GM12878 (cell line): ENCODE measurements around the gene EML1. TPM values are rescaled to one million over a fixed set of nuclear protein-coding genes. Genes with fewer than 3 reads are reported as not detected.

Experiments
- CUX1 ChIP-seq: IDR thresholded peaks from 2 replicates; pipeline ENCODE4 v1.6.1; 2012; ENCODE audit warnings: improper control_type of control experiment, low read depth, low read length; ENCODE audit not compliant: insufficient replicate concordance
- EED ChIP-seq: sonication (generic); IDR thresholded peaks from 2 replicates; pipeline ENCODE4 v1.6.1; 2016; ENCODE audit warnings: antibody characterized with exemption, low read depth
- EGR1 ChIP-seq, 2 experiments: IDR thresholded peaks; 1 replicate in 1 of 2; 2 replicates in 1 of 2; pipeline ENCODE4 v1.6.1; 2011 to 2012; ENCODE audit warnings: low read depth in 2 of 2, low read length in 2 of 2, borderline replicate concordance in 1 of 2, mild to moderate bottlenecking in 1 of 2, moderate library complexity in 1 of 2
- PML ChIP-seq: IDR thresholded peaks from 2 replicates; pipeline ENCODE4 v1.6.1; 2012; ENCODE audit warnings: low read length, inconsistent platforms
- SRF ChIP-seq, 2 experiments: IDR thresholded peaks; 2 replicates each; pipeline ENCODE4 v1.6.1; 2011; ENCODE audit warnings: low read depth in 2 of 2, low read length in 2 of 2, mild to moderate bottlenecking in 1 of 2, moderate library complexity in 1 of 2
- USF2 ChIP-seq: IDR thresholded peaks from 2 replicates; pipeline ENCODE4 v1.6.1; 2011; ENCODE audit warnings: low read depth, low read length, improper control_type of control experiment, borderline replicate concordance
- WRNIP1 ChIP-seq: IDR thresholded peaks from 2 replicates; pipeline ENCODE4 v1.6.1; 2011; ENCODE audit warnings: low read depth, low read length, improper control_type of control experiment, borderline replicate concordance
- polyA plus RNA-seq, 11 experiments: library from polyadenylated mRNA; depleted of rRNA in 4 of 11; unstranded in 6 of 11; stranded (reverse) in 5 of 11; fragments of >200 nt; fragmentation: Nextera tagmentation in 4 of 11; fragmentation: Illumina TruSeq in 1 of 11; extraction: Ambion mirVana in 4 of 11; extraction: Trizol in 1 of 11; gene quantifications; 1 replicate in 1 of 11; 2 replicates in 10 of 11; pipeline versions ENCODE4 v1.2.1 to v1.2.3, GENCODE V29; 2011 to 2016; ENCODE audit warnings: inconsistent platforms in 2 of 11, missing spikeins in 2 of 11, low read depth in 1 of 11
- total RNA-seq, 4 experiments: library from RNA; depleted of rRNA in 3 of 4; stranded (reverse); fragments of >200 nt in 3 of 4; fragmentation: Illumina TruSeq in 1 of 4; extraction: Trizol in 1 of 4; gene quantifications; 2 replicates each; pipeline versions ENCODE4 v1.2.1 to v1.2.3, GENCODE V29; 2013 to 2021

The EML1 gene
- total and polyA plus RNA-seq, 10 of the 15 experiments (the other 5 are each of a cell fraction or from before 2014, with no cell fraction given): 0.05 to 3.4 (median 0.11) TPM; not detected in 3

- no peak for TF ChIP-seq CUX1
- TF ChIP-seq EED: no peak
- TF ChIP-seq WRNIP1: no peak
- TF ChIP-seq SRF (IDR thresholded peaks at IDR 0.05; ENCODE audit: low read depth in 2 of 2, low read length in 2 of 2): no peak
- no peak for TF ChIP-seq USF2
- no peak for TF ChIP-seq PML
- no peak for TF ChIP-seq EGR1 (IDR thresholded peaks at IDR 0.05; ENCODE audit: borderline replicate concordance in 1 of 2, low read depth in 2 of 2, low read length in 2 of 2)
Observed at GRCh38 chr14:99838639-99839134, 45.5 kb downstream of the EML1 start (continued).
